NCI-H187 treated with DMSO at 0.1 percent for 48 hours (cell line): Measurements from ENCODE around the gene C2orf49.

Experiments used
- DNase-seq: peaks from one replicate; lab custom pipeline; 2025; lab: John Stamatoyannopoulos, UW

The C2orf49 gene

DNA sequence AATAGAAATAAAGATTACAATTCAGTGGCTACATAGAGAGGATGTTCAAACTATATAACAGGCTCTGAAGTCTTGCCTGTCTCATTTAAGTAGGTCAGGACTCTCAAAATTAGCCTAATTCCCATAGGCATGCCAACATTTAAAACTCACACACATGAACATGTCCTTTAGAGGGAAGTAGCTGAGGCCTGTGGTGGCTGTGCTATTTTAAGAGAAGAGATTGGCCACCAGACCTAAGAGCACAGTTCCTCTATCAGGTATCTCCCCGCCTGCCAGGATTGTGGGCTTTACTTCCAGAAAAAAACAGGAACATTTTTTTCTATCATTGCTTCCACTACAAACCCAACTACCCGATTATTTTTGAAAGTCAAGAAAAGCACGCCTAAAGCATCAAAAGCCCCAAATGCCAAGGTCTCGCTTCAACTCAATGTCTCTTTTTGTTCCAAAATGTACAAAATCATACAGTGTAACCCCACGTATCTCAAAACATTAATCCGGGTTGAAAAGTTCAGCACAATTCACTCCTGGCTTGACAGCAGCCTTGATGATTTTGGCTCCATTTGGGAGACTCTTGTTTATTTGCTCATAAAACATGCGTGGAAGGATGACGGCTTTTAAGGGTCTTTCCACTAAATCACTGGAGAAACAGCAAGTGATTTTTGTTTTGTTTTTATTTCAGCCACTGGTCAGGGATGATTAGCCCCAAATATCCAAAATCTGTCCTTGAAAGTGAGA, 46.3 kb downstream of the C2orf49 start:
- DNase-seq = no peak

DNA sequence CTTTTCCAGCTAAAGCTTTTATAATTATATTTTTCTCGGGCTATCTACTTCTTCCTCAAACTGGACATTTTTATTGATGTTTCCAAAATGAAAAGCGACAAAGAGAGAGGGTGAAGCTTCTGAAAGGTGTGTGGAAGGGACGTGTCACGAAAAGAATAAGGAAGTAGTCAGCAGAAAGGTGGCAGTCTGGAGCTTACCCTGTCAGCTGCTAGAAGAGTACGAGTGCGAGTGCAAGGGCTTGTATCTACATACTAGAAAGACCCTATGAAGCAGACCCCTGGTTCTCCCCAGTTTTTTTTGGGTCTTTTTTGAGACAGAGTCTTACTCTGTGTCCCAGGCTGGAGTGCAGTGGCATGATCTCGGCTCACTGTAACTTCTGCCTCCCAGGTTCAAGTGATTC, 46.9 kb downstream of the C2orf49 start:
- no peak for DNase-seq

DNA sequence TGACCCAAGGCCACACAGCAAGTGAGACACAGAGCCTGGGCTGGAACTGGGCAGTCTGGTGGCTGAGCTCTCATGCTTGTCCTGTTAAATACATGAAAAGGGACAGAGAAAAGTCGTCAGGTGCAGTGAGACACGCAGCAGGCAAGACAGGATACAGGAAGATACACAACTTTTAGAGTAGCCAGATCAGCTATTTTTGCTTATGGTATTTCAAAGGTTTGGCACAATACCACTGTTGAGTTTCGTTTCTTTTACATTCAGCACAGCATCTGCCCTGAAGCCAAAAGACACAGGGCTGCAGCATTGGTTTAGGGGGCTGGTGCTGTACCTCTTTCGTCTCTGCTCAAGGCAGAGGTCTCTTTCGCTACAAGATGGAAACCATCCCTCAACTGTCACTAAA, 47.5 kb downstream of the C2orf49 start:
- DNase-seq = no peak

DNA sequence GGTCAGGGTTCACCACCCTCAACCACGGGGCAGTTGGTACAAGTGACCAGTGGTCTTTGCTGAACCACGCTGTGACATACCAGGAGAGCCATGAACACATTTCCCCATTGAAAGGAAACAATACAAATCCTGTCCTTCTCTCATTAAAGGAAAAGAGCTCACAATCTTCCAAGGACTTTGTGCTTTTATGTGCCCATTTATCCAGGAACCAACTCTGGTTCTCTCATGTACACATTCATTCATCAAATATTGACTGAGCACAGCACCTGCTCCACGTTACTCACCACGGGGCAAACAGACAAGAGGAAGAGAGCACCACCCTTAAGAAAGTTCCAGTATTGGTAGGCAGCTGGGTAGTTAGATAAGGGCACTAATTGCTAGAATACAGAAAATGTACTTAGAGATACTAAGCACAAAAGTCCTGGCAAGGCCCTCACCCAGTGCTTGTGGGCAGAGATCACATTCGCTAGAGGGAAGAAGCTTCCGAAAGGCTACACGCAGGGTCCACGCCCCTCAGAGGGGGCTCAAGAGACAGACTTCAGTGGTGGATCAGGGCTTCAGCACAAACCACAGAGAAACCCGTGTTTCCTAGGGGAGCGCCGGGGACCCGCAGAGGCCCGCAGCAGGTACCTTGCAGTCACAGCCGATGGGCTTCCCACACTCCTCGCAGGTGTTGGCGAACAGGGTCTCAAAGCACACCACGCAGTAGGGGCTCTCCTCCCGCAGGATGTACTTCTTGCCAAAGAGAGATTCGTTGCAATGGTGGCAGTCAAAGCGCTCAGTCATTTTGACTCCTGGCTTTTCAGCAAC, 48.6 kb downstream of the C2orf49 start:
- DNase-seq = no peak

DNA sequence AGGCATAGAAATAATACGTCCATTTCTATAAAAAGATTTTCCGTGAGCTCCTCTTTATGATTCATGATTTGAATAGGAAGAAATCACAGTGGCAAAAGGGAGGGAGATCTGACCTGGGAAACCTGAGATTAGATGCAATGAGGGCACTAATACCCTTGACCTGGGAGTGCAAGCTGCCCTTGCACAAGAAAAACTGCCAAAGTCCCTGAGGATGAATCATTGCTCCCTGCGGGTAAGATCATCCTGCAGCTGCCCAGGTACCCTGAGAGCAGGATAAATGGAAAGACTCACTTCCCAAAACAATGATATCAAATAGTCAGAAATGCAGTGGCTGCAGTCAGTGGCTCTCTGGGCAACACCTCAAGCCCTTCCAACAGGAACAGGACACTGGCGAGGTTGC, 49.9 kb downstream of the C2orf49 start:
- no peak for DNase-seq

DNA sequence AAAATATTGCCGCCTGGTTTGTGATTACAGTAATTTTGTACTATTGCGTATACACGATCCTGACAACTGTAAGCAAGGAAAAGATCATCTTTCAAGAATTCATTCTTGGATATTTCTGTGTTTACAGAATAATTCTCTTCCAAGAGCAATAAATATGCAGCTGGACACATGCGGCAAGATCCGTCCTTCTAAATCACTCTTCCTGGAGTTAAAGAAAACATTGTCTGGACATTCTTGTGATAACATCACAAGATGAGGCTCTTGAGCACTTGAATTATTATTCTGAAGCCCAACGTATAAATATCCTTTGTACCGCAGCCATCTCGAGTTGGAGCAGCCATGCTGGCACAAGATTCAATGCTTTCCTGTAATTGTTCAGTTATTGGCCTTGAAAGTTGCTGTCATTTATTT, 51.6 kb downstream of the C2orf49 start:
- DNase-seq = no peak

DNA sequence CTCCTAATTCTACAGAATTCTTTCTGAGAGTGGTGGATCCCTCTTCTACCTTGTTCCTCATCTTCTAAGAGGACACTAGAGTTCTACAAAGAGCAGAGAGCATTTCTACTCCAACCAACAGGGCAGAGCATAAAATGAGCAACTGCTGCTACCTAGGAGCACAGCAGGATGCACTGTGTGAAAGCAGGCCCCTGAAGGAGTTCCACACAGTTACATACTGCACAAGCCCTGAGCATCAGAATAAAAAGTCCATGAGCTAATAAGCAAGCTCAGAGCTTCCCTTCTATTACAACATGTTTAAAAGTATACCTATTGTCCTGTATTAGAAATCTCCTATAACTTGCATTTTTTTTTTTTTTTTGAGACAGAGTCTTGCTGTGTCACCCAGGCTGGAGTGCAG, 53.1 kb downstream of the C2orf49 start:
- DNase-seq = no peak

DNA sequence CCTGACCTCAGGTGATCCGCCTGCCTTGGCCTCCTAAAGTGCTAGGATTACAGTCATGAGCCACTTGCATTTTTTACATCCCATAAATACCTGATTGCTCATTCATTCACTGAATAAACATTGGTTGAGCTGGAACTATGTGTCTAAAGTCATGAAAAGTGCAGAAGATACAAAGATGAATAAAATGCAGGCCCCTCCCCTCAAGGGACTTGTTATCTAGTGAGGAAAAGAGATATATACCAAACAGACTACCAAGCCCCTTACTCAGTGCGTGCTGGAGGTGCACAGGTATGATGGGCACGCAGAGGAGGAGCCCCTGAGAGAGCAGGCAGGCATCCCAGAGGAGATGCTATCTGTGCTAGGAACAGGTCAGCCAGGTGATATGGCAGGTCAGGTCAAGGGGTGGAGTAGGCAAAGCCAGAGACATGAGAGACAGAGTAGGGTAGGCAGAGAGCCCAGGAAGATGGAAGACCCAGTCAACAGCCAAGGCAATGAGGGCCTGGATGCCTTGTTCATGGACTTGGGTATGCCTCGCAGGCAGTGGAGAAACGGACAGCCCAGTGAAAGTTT, 53.8 kb downstream of the C2orf49 start:
- DNase-seq = no peak

DNA sequence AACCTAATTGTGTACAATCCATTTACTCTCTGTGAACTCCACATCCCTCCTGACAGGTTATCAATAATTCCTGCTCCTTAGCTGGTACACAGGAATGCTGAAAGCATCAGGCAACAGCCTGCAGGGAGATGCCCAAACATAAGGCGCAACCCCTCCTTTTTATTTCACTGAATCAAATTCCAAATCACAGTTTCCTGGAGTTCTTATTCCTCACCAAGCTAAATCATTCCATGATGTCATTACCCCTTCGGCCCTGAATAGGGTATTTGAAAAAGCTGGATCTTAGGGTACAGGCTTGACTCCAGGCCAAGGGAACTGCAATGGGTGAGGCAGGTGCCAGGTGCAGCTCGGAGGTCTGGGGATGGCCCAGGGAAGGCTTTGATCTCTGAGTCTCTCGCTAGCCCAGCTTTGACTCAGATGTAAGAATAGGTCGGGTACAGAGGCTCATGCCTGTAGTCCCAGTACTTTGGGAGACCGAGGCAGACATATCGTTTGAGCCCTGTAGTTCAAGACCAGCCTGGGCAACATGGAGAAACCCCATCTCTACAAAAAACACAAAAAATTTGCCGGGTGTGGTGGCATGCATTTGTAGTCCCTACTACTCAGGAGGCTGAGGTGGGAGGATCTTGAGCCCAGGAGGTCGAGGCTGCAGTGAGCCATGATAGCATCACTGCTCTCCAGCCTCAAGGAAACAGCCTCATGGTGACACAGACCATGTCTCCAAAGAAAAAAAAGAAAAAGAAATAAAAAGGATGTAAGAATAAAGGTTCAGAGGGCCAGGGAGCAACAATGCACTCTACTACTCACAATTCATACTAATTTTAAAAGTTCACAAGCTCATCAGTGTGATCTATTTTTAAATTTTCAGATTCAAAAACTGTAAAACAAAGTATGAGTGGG, 54.7 kb downstream of the C2orf49 start:
- no peak for DNase-seq

DNA sequence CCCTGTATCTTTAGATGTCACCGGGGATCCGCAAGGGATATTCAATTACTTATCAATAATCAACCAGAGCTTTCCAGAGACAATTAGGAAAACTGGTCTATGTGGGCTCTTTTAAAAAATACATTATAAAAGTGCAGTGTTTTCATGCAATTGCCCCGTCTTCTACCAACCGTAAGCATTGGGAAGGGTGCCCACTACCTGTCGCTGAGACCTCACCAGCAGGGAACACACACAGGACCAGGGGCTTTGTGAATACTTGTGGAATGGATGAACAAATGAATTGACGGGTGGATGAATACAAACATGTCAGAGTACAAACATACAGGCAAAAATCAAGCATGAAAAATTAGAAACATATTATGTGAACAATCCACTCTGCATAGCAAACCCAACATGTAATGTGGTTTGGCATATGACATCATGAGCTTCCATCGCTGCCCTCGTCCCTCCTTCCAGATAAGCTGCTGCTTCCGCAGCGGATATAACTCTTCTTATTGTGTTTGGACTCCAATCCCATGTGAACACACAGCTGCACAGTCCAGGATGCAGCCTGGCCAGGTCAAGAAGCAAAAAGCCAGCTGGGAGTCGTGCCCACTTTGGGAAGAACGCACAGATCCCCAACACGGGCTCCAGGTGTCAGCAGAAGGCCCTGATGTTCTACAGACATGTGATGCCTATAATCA, 56.2 kb downstream of the C2orf49 start:
- no peak for DNase-seq

DNA sequence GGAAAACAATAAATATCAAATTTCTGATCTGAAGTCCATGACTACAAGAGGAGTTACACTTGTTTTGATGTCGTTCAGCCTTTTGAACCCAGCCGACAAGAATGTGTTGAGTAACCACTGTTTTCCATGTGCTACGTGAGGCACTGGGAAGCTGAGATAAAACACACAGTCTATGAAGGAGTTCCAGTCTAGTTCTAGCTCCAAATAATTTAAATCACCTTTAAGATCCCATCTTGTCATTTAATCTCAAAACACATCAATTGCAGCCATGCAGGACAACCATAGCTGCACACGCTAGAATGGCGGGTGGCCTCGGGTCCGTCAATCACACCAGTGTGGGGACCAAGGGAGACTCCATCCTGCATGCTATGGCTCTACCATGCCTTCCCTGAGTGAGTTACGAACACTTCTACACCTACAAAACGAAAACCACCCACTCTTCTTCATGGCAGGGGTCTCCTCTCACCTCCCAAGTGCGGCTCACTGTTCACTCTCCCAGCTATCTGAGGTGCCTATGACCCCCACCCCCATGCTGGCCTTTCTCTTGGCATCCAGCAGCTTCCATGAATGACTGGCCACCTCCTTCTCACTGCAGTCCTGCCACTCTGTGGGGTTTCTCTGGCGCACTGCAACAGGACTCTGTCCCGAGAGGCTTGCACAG, 57.7 kb downstream of the C2orf49 start:
- no peak for DNase-seq

DNA sequence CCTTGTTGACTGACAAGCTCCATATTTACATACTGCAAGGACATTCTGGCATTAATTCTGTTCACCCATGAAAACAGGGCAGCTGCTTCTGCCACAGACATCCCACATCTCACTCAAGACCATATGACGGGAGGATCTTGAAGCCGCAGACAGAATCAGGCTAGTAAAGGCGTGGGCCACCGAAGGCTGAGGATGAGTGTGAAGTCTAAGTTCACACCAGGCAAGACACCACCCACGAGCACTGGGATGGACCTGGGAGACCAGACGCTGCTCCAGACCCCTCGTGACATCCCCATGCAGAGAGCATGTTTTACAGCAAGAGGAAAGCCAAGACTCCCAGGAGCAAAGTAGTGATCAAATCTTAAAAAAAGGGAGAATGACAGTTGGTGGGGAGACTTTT, 58.4 kb downstream of the C2orf49 start:
- no peak for DNase-seq

DNA sequence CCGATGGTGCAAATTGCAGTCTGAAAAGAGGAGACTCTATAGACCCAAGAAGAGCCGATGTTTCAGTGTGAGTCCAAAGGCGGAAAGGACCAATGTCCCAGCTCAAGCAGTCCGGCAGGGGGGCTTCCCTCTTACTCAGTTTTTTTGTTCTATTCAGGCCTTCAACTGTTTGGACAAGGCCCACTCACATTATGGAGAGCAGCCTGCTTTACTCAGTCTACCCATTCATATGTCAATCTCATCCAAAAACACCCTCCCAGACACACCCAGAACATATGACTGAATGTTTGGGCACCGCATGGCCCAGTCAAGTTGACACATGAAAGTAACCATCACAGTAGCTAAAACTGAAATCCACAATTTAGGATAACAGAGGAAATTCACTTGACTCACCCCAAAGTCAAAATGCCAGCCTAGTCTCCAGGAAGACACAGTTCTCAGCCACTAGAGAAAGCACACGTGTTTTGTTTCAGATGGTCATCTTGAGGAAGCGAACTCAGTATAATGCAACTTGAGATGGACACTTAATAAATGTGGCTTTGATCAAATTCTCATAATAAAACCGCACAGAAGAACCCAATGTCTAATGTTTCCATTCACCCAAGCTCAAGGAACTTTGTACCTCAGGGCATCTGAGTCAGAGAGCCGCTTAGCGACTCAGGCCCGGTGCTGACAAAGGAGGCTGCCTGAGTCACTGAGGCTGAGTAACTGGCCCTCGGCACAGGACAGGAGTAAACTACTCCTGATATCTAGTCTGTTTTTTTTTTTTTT, 59.1 kb downstream of the C2orf49 start:
- no peak for DNase-seq

DNA sequence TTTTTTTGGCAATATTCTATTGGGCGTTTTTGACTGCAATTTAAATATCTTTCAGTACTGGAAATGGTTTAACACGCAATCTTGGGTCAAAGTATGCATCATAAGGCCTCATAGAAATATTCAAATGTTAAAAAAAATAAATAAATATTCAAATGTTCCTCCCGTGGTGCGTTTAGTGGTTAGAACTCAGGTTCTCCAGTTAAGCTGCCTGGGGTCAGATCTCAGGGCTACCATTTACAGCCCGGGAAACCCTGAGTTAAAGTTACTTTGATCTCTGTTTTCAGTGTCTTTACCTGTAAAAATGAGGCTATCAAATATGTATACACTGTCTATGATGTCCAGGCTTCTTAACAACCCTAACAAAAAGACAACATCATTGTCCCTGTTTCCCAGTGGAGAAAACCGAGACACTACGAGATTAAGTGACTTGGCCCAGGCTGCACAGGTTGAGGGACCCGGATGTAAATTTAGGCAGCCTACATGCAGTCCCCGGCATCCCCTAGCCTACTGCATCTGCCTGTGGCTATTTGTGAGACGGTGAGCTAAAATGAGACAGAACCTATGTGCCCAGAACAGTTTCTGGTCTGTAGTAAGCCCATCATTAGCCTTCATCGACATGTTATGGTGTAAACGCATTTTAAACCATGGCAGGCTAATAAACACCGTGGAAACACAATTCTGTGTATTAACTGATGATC, 59.8 kb downstream of the C2orf49 start:
- DNase-seq = no peak

DNA sequence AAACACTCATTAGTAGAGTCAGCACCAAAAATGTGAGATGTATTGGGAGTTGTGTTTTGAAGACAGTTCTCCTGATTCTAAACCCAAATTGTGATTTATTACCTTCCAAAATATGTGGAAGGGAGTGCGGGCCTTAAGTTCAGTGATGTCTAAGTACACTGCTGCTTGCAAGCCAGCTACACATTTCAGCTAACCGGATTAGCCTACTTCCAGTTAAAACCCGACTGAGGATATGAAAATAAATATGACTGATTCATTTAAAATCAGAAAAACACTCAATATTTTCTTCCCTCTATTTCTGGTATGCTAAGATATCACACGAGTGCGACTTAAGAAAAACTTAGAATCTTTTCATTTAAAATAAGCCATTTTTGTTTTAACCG, 60.6 kb downstream of the C2orf49 start:
- no peak for DNase-seq

DNA sequence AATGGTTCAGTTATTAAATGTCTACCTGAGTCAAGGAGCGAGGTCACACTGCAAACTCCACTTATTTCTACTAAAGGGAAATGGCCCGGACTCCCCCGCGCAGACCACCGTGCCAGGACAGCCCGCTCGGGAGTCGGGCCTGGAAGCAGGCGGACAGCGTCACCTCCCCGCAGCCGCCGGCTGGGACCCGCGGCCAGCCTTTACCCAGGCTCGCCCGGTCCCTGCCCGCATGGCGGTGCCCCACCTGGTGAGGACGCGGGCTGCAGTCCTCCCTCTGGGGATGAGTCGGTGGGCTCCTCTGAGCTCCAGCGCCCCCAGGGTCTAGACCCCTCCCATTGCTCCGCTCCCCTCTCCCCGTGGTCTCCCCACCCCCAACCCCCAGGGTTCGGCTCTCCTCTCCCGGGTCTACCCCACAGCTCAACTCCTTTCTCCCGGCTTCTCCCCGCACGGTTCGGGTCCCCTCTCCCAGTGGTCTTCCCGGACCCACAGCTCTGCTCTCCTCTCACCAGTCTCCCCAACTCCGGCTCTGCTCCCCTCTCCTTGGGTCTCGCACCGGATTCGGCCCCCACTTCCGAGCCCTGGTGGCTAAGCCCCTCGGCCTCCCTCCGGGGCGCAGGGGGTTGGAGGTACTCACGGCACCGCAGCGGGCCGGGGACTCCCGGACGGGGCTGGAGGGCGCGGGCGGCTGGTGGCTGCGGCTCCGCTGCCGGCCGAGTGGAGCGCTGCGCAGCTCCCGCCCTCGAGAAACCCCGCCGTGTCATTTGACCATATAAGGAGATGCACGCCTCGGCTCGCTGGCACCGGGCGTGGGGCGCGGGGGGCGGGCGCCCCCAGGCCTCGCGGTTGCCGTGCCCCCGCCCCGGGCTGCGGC, 61.2 kb downstream of the C2orf49 start, which contains the start of gene FHL2:
Gene FHL2, minus strand, starts transcription at position 716 of the 871 bp plus-strand sequence. CDS start 12,535 bp downstream, outside the sequence.
- DNase-seq = no peak
